ENCODE data around the gene SLC30A2.

The SLC30A2 gene

DNA sequence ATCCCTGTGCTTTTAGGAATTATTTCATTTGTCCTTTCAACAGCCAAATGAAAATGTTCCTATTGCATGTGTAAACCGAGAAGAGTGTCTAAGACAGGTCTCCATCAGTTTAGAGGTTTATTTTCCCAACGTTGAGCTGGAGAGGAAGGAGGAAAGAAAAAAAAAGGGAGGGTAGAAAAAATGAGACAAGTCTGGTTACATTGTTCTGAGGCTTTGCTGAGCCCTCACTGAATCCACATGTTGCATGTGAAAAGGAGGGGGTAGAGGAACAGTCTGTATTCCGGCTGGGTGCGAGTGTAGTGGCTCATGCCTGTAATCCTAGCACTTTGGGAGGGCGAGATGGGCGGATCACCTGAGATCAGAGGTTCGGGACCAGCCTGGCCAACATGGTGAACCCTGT lies 46.5 kb upstream of the SLC30A2 start:
- no peak overlapping the region for H3K4me3 ChIP-seq (ENCODE audit: low read length)
- peaks cover 34% of the 10 kb centered on the region for H3K27me3 ChIP-seq (replicated peaks; ENCODE audit: insufficient read depth, low read length)
- H3K4me2 ChIP-seq (ENCODE audit: low read depth, low read length): no peak overlapping the region
- H3K27ac ChIP-seq (ENCODE audit: low read length): no peak overlapping the region
- H3K4me1 ChIP-seq (ENCODE audit: low read length): no peaks in the 10 kb centered on the region
- no peaks in the 10 kb centered on the region for H3K9me3 ChIP-seq (replicated peaks; ENCODE audit: insufficient read depth, low read length)
- DNase-seq: no peak
- TF ChIP-seq, protein P1, sequence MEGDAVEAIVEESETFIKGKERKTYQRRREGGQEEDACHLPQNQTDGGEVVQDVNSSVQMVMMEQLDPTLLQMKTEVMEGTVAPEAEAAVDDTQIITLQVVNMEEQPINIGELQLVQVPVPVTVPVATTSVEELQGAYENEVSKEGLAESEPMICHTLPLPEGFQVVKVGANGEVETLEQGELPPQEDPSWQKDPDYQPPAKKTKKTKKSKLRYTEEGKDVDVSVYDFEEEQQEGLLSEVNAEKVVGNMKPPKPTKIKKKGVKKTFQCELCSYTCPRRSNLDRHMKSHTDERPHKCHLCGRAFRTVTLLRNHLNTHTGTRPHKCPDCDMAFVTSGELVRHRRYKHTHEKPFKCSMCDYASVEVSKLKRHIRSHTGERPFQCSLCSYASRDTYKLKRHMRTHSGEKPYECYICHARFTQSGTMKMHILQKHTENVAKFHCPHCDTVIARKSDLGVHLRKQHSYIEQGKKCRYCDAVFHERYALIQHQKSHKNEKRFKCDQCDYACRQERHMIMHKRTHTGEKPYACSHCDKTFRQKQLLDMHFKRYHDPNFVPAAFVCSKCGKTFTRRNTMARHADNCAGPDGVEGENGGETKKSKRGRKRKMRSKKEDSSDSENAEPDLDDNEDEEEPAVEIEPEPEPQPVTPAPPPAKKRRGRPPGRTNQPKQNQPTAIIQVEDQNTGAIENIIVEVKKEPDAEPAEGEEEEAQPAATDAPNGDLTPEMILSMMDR (IDR thresholded peaks at IDR 0.05; ENCODE audit: low read length): no peak
- TF ChIP-seq EZH2 (optimal IDR thresholded peaks at IDR 0.05; ENCODE audit: low read depth, low read length) (no peak), EZH2phosphoT487 (IDR thresholded peaks at IDR 0.05; ENCODE audit: low read length) (no peak)
- no peak overlapping the region for H2AFZ ChIP-seq (ENCODE audit: low read length)
- H3K9me2 ChIP-seq (replicated peaks; ENCODE audit: insufficient read depth, low read length): no peaks in the 10 kb centered on the region
- no peaks in the 10 kb centered on the region for H3K36me3 ChIP-seq (replicated peaks; ENCODE audit: insufficient read depth, low read length)
- no peak overlapping the region for H3K9ac ChIP-seq (ENCODE audit: low read length)
- H4K20me1 ChIP-seq (ENCODE audit: insufficient read depth, low read length): no peaks in the 10 kb centered on the region
- H3K79me2 ChIP-seq (ENCODE audit: low read length): no peaks in the 10 kb centered on the region
- H3F3A ChIP-seq (ENCODE audit: insufficient read depth, low read length): no peaks in the 10 kb centered on the region

DNA sequence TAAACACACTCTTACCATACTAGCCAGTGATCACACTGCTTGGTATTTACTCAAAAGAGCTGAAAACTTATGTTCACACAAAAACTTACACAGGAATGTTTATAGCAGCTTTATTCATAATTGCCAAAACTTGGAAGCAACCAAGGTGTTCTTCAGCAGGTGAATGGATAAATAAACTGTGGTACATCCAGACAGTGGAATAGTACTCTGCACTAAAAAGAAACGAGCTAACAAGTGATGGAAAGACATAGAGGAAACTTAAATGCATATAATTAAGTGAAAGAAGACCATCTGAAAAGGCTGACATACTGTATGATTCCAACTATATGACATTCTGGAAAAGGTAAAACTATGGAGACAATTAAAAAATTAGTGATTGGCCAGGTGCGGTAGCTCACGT lies 45.0 kb upstream of the SLC30A2 start:
- H3K4me3 ChIP-seq (ENCODE audit: low read length): no peak overlapping the region
- DNase-seq: no peak
- H3K9ac ChIP-seq (ENCODE audit: low read length): no peak overlapping the region
- no peaks in the 10 kb centered on the region for H3K9me2 ChIP-seq (replicated peaks; ENCODE audit: insufficient read depth, low read length)
- no peaks in the 10 kb centered on the region for H3K9me3 ChIP-seq (replicated peaks; ENCODE audit: insufficient read depth, low read length)
- TF ChIP-seq, protein P1 (IDR thresholded peaks at IDR 0.05; ENCODE audit: low read length): no peak
- TF ChIP-seq EZH2 (optimal IDR thresholded peaks at IDR 0.05; ENCODE audit: low read depth, low read length) (no peak), EZH2phosphoT487 (IDR thresholded peaks at IDR 0.05; ENCODE audit: low read length) (no peak)
- H3K4me1 ChIP-seq (ENCODE audit: low read length): no peaks in the 10 kb centered on the region
- no peaks in the 10 kb centered on the region for H4K20me1 ChIP-seq (ENCODE audit: insufficient read depth, low read length)
- H2AFZ ChIP-seq (ENCODE audit: low read length): no peak overlapping the region
- H3K79me2 ChIP-seq (ENCODE audit: low read length): no peaks in the 10 kb centered on the region
- H3K36me3 ChIP-seq (replicated peaks; ENCODE audit: insufficient read depth, low read length): no peaks in the 10 kb centered on the region
- H3F3A ChIP-seq (ENCODE audit: insufficient read depth, low read length): no peaks in the 10 kb centered on the region
- H3K4me2 ChIP-seq (ENCODE audit: low read depth, low read length): no peak overlapping the region
- peaks cover 34% of the 10 kb centered on the region for H3K27me3 ChIP-seq (replicated peaks; ENCODE audit: insufficient read depth, low read length)
- H3K27ac ChIP-seq (ENCODE audit: low read length): no peak overlapping the region

DNA sequence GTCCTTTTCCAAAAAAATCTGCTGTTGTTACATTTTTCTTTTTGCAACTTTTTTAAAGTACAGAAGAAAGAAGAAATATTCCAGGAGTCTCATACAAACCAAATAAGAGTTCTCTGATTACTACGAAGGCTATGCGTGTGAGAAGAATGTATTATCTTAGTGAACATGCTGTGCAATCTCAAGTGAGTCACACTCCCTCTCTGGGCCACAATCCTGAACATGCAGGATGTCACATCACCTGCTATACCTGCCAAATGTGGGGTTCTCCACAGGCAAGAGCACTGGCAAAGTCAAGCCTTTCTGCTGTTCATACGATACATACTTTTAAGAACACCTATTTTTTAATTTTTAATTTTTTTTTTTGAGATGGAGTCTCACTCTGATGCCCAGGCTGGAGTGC lies 43.2 kb upstream of the SLC30A2 start:
- no peak overlapping the region for H3K27ac ChIP-seq (ENCODE audit: low read length)
- H3K79me2 ChIP-seq (ENCODE audit: low read length): no peaks in the 10 kb centered on the region
- no peak overlapping the region for H3K9ac ChIP-seq (ENCODE audit: low read length)
- H3K4me3 ChIP-seq (ENCODE audit: low read length): no peak overlapping the region
- H3K4me2 ChIP-seq (ENCODE audit: low read depth, low read length): no peak overlapping the region
- H4K20me1 ChIP-seq (ENCODE audit: insufficient read depth, low read length): no peaks in the 10 kb centered on the region
- no peak for DNase-seq
- H3F3A ChIP-seq (ENCODE audit: insufficient read depth, low read length): no peaks in the 10 kb centered on the region
- H3K36me3 ChIP-seq (replicated peaks; ENCODE audit: insufficient read depth, low read length): no peaks in the 10 kb centered on the region
- H3K9me3 ChIP-seq (replicated peaks; ENCODE audit: insufficient read depth, low read length): no peaks in the 10 kb centered on the region
- peaks cover 27% of the 10 kb centered on the region for H3K27me3 ChIP-seq (replicated peaks; ENCODE audit: insufficient read depth, low read length)
- TF ChIP-seq EZH2phosphoT487 (IDR thresholded peaks at IDR 0.05; ENCODE audit: low read length) (no peak), EZH2 (optimal IDR thresholded peaks at IDR 0.05; ENCODE audit: low read depth, low read length) (no peak)
- TF ChIP-seq, protein P1 (IDR thresholded peaks at IDR 0.05; ENCODE audit: low read length): no peak
- no peaks in the 10 kb centered on the region for H3K4me1 ChIP-seq (ENCODE audit: low read length)
- H2AFZ ChIP-seq (ENCODE audit: low read length): no peak overlapping the region
- H3K9me2 ChIP-seq (replicated peaks; ENCODE audit: insufficient read depth, low read length): no peaks in the 10 kb centered on the region

All from MM.1S (cell line).